ENCODE measurements around the gene MRGPRG. TPM values are rescaled to one million over a fixed set of nuclear protein-coding genes. Genes with fewer than 3 reads are reported as not detected.

The MRGPRG gene
- total RNA-seq, 2 experiments from 2014 or later = not detected

- Histone ChIP-seq H3K36me3 (ENCODE audit: insufficient read depth, low read length) (no peaks in the 10 kb centered on the region), H3K9me3 (ENCODE audit: low read length) (peaks cover 13% of the 10 kb centered on the region), H4K20me1 (ENCODE audit: insufficient read depth, low read length) (no peaks in the 10 kb centered on the region), H2AFZ (ENCODE audit: low read length) (no peak overlapping the region), H3K9me2 (ENCODE audit: insufficient read depth, low read length) (no peaks in the 10 kb centered on the region), H3K4me1 (ENCODE audit: insufficient read depth, low read length, poor library complexity, severe bottlenecking) (no peaks in the 10 kb centered on the region), H3K4me2 (ENCODE audit: low read length) (no peak overlapping the region), H3K79me2 (ENCODE audit: insufficient read depth, low read depth, low read length) (no peaks in the 10 kb centered on the region), H3K27ac (ENCODE audit: low read depth, low read length, poor library complexity, severe bottlenecking) (no peak overlapping the region), H3K4me3 (ENCODE audit: low read depth, low read length, poor library complexity, severe bottlenecking) (no peak overlapping the region)
- no peak for DNase-seq (ENCODE audit: low spot score)
- ChIA-PET POLR2A (no interaction called here), CTCF (ENCODE audit: unreplicated experiment) (no interaction called here)
- no peak for TF ChIP-seq EZH2phosphoT487 (IDR thresholded peaks at IDR 0.05; ENCODE audit: borderline replicate concordance, low read depth, low read length)
- TF ChIP-seq CTCF (conservative IDR thresholded peaks at IDR 0.05; ENCODE audit: low read length) = no peak
- BruUV-seq (replicated peaks) = no TSS peak
- intact Hi-C loops (cut with micrococcal nuclease; ENCODE audit: unreplicated experiment) = no loop called here
Measured at GRCh38 chr11:3175194-3175593, 43.4 kb downstream of the MRGPRG start.

GRCh38 chr11:3174387-3174786 is 44.2 kb downstream of the MRGPRG start:
- POLR2A ChIA-PET = no interaction called here
- CTCF ChIA-PET (ENCODE audit: unreplicated experiment) = no interaction called here
- Histone ChIP-seq H3K4me1 (ENCODE audit: insufficient read depth, low read length, poor library complexity, severe bottlenecking) (no peaks in the 10 kb centered on the region), H3K4me2 (ENCODE audit: low read length) (no peak overlapping the region), H3K4me3 (ENCODE audit: low read depth, low read length, poor library complexity, severe bottlenecking) (no peak overlapping the region), H3K9me3 (ENCODE audit: low read length) (peaks cover 13% of the 10 kb centered on the region), H3K27ac (ENCODE audit: low read depth, low read length, poor library complexity, severe bottlenecking) (no peak overlapping the region), H3K79me2 (ENCODE audit: insufficient read depth, low read depth, low read length) (no peaks in the 10 kb centered on the region), H2AFZ (ENCODE audit: low read length) (no peak overlapping the region), H3K9me2 (ENCODE audit: insufficient read depth, low read length) (no peaks in the 10 kb centered on the region), H4K20me1 (ENCODE audit: insufficient read depth, low read length) (no peaks in the 10 kb centered on the region), H3K36me3 (ENCODE audit: insufficient read depth, low read length) (no peaks in the 10 kb centered on the region)
- TF ChIP-seq CTCF (conservative IDR thresholded peaks at IDR 0.05; ENCODE audit: low read length) = no peak
- no peak for TF ChIP-seq EZH2phosphoT487 (IDR thresholded peaks at IDR 0.05; ENCODE audit: borderline replicate concordance, low read depth, low read length)
- no peak for DNase-seq (ENCODE audit: low spot score)
- intact Hi-C loops (cut with micrococcal nuclease; ENCODE audit: unreplicated experiment) = no loop called here
- no TSS peak for BruUV-seq (replicated peaks)

GRCh38 chr11:3173795-3174194 is 44.8 kb downstream of the MRGPRG start:
- no peaks in the 10 kb centered on the region for H3K9me2 ChIP-seq (ENCODE audit: insufficient read depth, low read length)
- DNase-seq (ENCODE audit: low spot score) = no peak
- no peaks in the 10 kb centered on the region for H3K4me1 ChIP-seq (ENCODE audit: insufficient read depth, low read length, poor library complexity, severe bottlenecking)
- no peaks in the 10 kb centered on the region for H4K20me1 ChIP-seq (ENCODE audit: insufficient read depth, low read length)
- no TSS peak for BruUV-seq (replicated peaks)
- ChIA-PET POLR2A (no interaction called here), CTCF (ENCODE audit: unreplicated experiment) (no interaction called here)
- no peaks in the 10 kb centered on the region for H3K79me2 ChIP-seq (ENCODE audit: insufficient read depth, low read depth, low read length)
- no peaks in the 10 kb centered on the region for H3K36me3 ChIP-seq (ENCODE audit: insufficient read depth, low read length)
- intact Hi-C loops (cut with micrococcal nuclease; ENCODE audit: unreplicated experiment) = no loop called here
- H3K9me3 ChIP-seq (ENCODE audit: low read length) = peaks cover 13% of the 10 kb centered on the region
- no peak for TF ChIP-seq CTCF (conservative IDR thresholded peaks at IDR 0.05; ENCODE audit: low read length)
- no peak for TF ChIP-seq EZH2phosphoT487 (IDR thresholded peaks at IDR 0.05; ENCODE audit: borderline replicate concordance, low read depth, low read length)
- no peak overlapping the region for H3K27ac ChIP-seq (ENCODE audit: low read depth, low read length, poor library complexity, severe bottlenecking)
- no peak overlapping the region for H3K4me3 ChIP-seq (ENCODE audit: low read depth, low read length, poor library complexity, severe bottlenecking)
- H3K4me2 ChIP-seq (ENCODE audit: low read length) = no peak overlapping the region
- H2AFZ ChIP-seq (ENCODE audit: low read length) = no peak overlapping the region
